ENCODE measurements around the gene GLRX.
A peak's percentile ranks its signal among the peaks of the same experiment; 100 is the strongest.

The GLRX gene

GRCh38 chr5:95827892-95828246 is 5.3 kb upstream of the GLRX start:
- H3K4me3 ChIP-seq (ENCODE audit: low read depth, low read length): no peak overlapping the region
- no peak for DNase-seq (ENCODE audit: low read depth)
- TF ChIP-seq CTCF (IDR thresholded peaks at IDR 0.05; ENCODE audit: low read depth, low read length, missing control alignments): no peak

GRCh38 chr5:95826949-95827891 is 4.7 kb upstream of the GLRX start:
- DNase-seq (ENCODE audit: low read depth): no peak
- no peak for TF ChIP-seq CTCF (IDR thresholded peaks at IDR 0.05; ENCODE audit: low read depth, low read length, missing control alignments)
- no peak overlapping the region for H3K4me3 ChIP-seq (ENCODE audit: low read depth, low read length)

GRCh38 chr5:95825495-95825894 is 3.0 kb upstream of the GLRX start:
- DNase-seq (ENCODE audit: low read depth): no peak
- TF ChIP-seq CTCF (IDR thresholded peaks at IDR 0.05; ENCODE audit: low read depth, low read length, missing control alignments): no peak

GRCh38 chr5:95824747-95825146 is 2.2 kb upstream of the GLRX start:
- no peak for DNase-seq (ENCODE audit: low read depth)

More at GRCh38 chr5:95825495-95825894, 3.0 kb upstream of the GLRX start:
- H3K4me3 ChIP-seq (ENCODE audit: low read depth, low read length): no peak overlapping the region

GRCh38 chr5:95823738-95824609 is 1.4 kb upstream of the GLRX start:
- no peak for DNase-seq (ENCODE audit: low read depth)
- H3K4me3 ChIP-seq (ENCODE audit: low read depth, low read length): peak overlapping the region; percentile 86

More at GRCh38 chr5:95824747-95825146, 2.2 kb upstream of the GLRX start:
- no peak for TF ChIP-seq CTCF (IDR thresholded peaks at IDR 0.05; ENCODE audit: low read depth, low read length, missing control alignments)
- no peak overlapping the region for H3K4me3 ChIP-seq (ENCODE audit: low read depth, low read length)

GRCh38 chr5:95823218-95823737 is 752 bp upstream of the GLRX start:
- TF ChIP-seq CTCF (IDR thresholded peaks at IDR 0.05; ENCODE audit: low read depth, low read length, missing control alignments): no peak
- DNase-seq (ENCODE audit: low read depth): no peak
- H3K4me3 ChIP-seq (ENCODE audit: low read depth, low read length): peak overlapping the region; percentile 86

More at GRCh38 chr5:95823738-95824609, 1.4 kb upstream of the GLRX start:
- no peak for TF ChIP-seq CTCF (IDR thresholded peaks at IDR 0.05; ENCODE audit: low read depth, low read length, missing control alignments)

Measured in GM12864 (cell line).